ENCODE results near the gene CCR3.

Gene CCR3

GRCh38 chr3:46221938-46222337 is 20.3 kb upstream of the CCR3 start:
- no peak for DNase-seq

GRCh38 chr3:46222435-46223161 is 19.7 kb upstream of the CCR3 start:
- DNase-seq, result no peak

GRCh38 chr3:46228260-46229242 is 13.7 kb upstream of the CCR3 start:
- no peak for DNase-seq

- DNase-seq, result no peak
Observed at GRCh38 chr3:46231323-46231722, 10.9 kb upstream of the CCR3 start.

- no peak for DNase-seq
Observed at GRCh38 chr3:46233194-46233593, 9.1 kb upstream of the CCR3 start.

GRCh38 chr3:46235425-46235824 is 6.8 kb upstream of the CCR3 start:
- no peak for DNase-seq

GRCh38 chr3:46236294-46237054 is 5.8 kb upstream of the CCR3 start:
- no peak for DNase-seq

- no peak for DNase-seq
Observed at GRCh38 chr3:46238386-46238785, 3.9 kb upstream of the CCR3 start.

- no peak for DNase-seq
Observed at GRCh38 chr3:46239301-46239938, 2.8 kb upstream of the CCR3 start.

- no peak for DNase-seq
Observed at GRCh38 chr3:46239952-46240351, 2.3 kb upstream of the CCR3 start.

- no peak for DNase-seq
Observed at GRCh38 chr3:46243560-46243959, 1.3 kb downstream of the CCR3 start.

- no peak for DNase-seq
Observed at GRCh38 chr3:46245146-46245545, 2.9 kb downstream of the CCR3 start.

- DNase-seq, result no peak
Observed at GRCh38 chr3:46252980-46253379, 10.7 kb downstream of the CCR3 start.

GRCh38 chr3:46258525-46258924 is 16.3 kb downstream of the CCR3 start:
- DNase-seq, result no peak

GRCh38 chr3:46261926-46262594 is 19.8 kb downstream of the CCR3 start:
- no peak for DNase-seq

GRCh38 chr3:46264002-46264401 is 21.7 kb downstream of the CCR3 start:
- no peak for DNase-seq

- DNase-seq, result no peak
Observed at GRCh38 chr3:46266598-46266997, 24.3 kb downstream of the CCR3 start.

- no peak for DNase-seq
Observed at GRCh38 chr3:46269556-46269955, 27.3 kb downstream of the CCR3 start.

GRCh38 chr3:46270474-46270873 is 28.2 kb downstream of the CCR3 start:
- no peak for DNase-seq

GRCh38 chr3:46271209-46271745 is 29.0 kb downstream of the CCR3 start:
- DNase-seq, result no peak

GRCh38 chr3:46272028-46272451 is 29.8 kb downstream of the CCR3 start:
- no peak for DNase-seq
